Jurkat, Clone E6-1 (cell line): ENCODE data around the gene GFAP.

Source experiments
- DNase-seq: peaks from one replicate; pipeline ENCODE4 v3.0.0-alpha.2; 2011; ENCODE audit warnings: low read depth, low spot score
- H3K4me3 ChIP-seq: 2 replicates; pipeline ENCODE4 v1.5.1; 2011; ENCODE audit warnings: mild to moderate bottlenecking, low read length, control low read depth, moderate library complexity

The GFAP gene

GRCh38 chr17:44905006-44906000 lies 10.0 kb downstream of the GFAP start:
- no peak for DNase-seq

GRCh38 chr17:44904001-44904984 lies 11.0 kb downstream of the GFAP start:
- no peak overlapping the region for H3K4me3 ChIP-seq
- DNase-seq, result no peak

More at GRCh38 chr17:44905006-44906000, 10.0 kb downstream of the GFAP start:
- H3K4me3 ChIP-seq, result no peak overlapping the region

- DNase-seq, result no peak
Observed at GRCh38 chr17:44903012-44903685, 12.2 kb downstream of the GFAP start.

GRCh38 chr17:44902135-44902760 lies 13.1 kb downstream of the GFAP start:
- H3K4me3 ChIP-seq, result no peak overlapping the region
- DNase-seq, result no peak

More at GRCh38 chr17:44903012-44903685, 12.2 kb downstream of the GFAP start:
- H3K4me3 ChIP-seq, result no peak overlapping the region

- H3K4me3 ChIP-seq, result no peak overlapping the region
- no peak for DNase-seq
Observed at GRCh38 chr17:44901411-44901921, 13.8 kb downstream of the GFAP start.

- H3K4me3 ChIP-seq, result no peak overlapping the region
- no peak for DNase-seq
Observed at GRCh38 chr17:44900894-44901293, 14.4 kb downstream of the GFAP start.

- DNase-seq, result peak; percentile 85
- peak within 1 kb of the TSS; percentile 83 for H3K4me3 ChIP-seq
Observed at GRCh38 chr17:44899074-44899782, 16.1 kb downstream of the GFAP start, which contains the start of gene EFTUD2. Gene EFTUD2 (minus strand): TSS chr17:44899445. CDS start chr17:44894521, 4,924 bp downstream.

GRCh38 chr17:44898768-44899073 lies 16.6 kb downstream of the GFAP start:
- peak overlapping the region; percentile 83 for H3K4me3 ChIP-seq
- no peak for DNase-seq

- no peak overlapping the region for H3K4me3 ChIP-seq
- no peak for DNase-seq
Observed at GRCh38 chr17:44894642-44895041, 20.7 kb downstream of the GFAP start.

- DNase-seq, result no peak
- H3K4me3 ChIP-seq, result no peak overlapping the region
Observed at GRCh38 chr17:44892250-44892649, 23.1 kb downstream of the GFAP start.

- no peak overlapping the region for H3K4me3 ChIP-seq
- no peak for DNase-seq
Observed at GRCh38 chr17:44889003-44889402, 26.3 kb downstream of the GFAP start.

- peak; percentile 70 for DNase-seq
- peak overlapping the region; percentile 25 for H3K4me3 ChIP-seq
Observed at GRCh38 chr17:44887971-44888954, 27.0 kb downstream of the GFAP start.

- H3K4me3 ChIP-seq, result no peak overlapping the region
- DNase-seq, result no peak
Observed at GRCh38 chr17:44887016-44887415, 28.3 kb downstream of the GFAP start.

GRCh38 chr17:44884941-44885340 lies 30.4 kb downstream of the GFAP start:
- no peak for DNase-seq
- H3K4me3 ChIP-seq, result no peak overlapping the region

GRCh38 chr17:44881145-44881544 lies 34.2 kb downstream of the GFAP start:
- H3K4me3 ChIP-seq, result no peak overlapping the region
- no peak for DNase-seq

- DNase-seq, result no peak
- no peak overlapping the region for H3K4me3 ChIP-seq
Observed at GRCh38 chr17:44880062-44880461, 35.2 kb downstream of the GFAP start.

GRCh38 chr17:44879376-44879775 lies 35.9 kb downstream of the GFAP start:
- H3K4me3 ChIP-seq, result no peak overlapping the region
- DNase-seq, result no peak
